Trophoblast cell (in vitro differentiated cells and primary cell): ENCODE results near the gene UBN1.

Experiments used
- DNase-seq, 2 donors: peaks; one replicate each; pipeline ENCODE4 v3.0.0-alpha.2; 2016
- H2AFZ ChIP-seq: 2 replicates; pipeline ENCODE4 v1.6.1; 2013; ENCODE audit warnings: low read length, moderate library complexity, mild to moderate bottlenecking; ENCODE audit not compliant: insufficient read depth, poor library complexity
- H2AK5ac ChIP-seq: 2 replicates; pipeline ENCODE4 v1.6.1; 2013; ENCODE audit warnings: mild to moderate bottlenecking, low read length
- H2BK120ac ChIP-seq: 2 replicates; pipeline ENCODE4 v1.6.1; 2013; ENCODE audit warnings: low read length, mild to moderate bottlenecking, moderate library complexity; ENCODE audit not compliant: insufficient read depth, poor library complexity
- H2BK12ac ChIP-seq: 2 replicates; pipeline ENCODE4 v1.6.1; 2013; ENCODE audit warnings: mild to moderate bottlenecking, low read length, moderate library complexity
- H2BK5ac ChIP-seq: 2 replicates; pipeline ENCODE4 v1.6.1; 2013; ENCODE audit warnings: low read length, low read depth, moderate library complexity, mild to moderate bottlenecking; ENCODE audit not compliant: poor library complexity
- H3K14ac ChIP-seq: 2 replicates; pipeline ENCODE4 v1.6.1; 2013; ENCODE audit warnings: mild to moderate bottlenecking, low read length
- H3K18ac ChIP-seq: 2 replicates; pipeline ENCODE4 v1.6.1; 2013; ENCODE audit warnings: mild to moderate bottlenecking, low read length
- H3K23ac ChIP-seq: 2 replicates; pipeline ENCODE4 v1.6.1; 2013; ENCODE audit warnings: low read length
- H3K27ac ChIP-seq: 2 replicates; pipeline ENCODE4 v1.5.1; 2013; ENCODE audit warnings: low read depth, mild to moderate bottlenecking, inconsistent platforms, low read length, moderate library complexity
- H3K27me3 ChIP-seq: 2 replicates; pipeline ENCODE4 v1.6.1; 2013; ENCODE audit warnings: inconsistent platforms, mild to moderate bottlenecking, low read length, moderate library complexity; ENCODE audit not compliant: insufficient read depth
- H3K36me3 ChIP-seq, 2 experiments: 1 replicate in 1 of 2; 2 replicates in 1 of 2; pipeline ENCODE4 v1.6.1; 2013; ENCODE audit warnings: low read length in 2 of 2, mild to moderate bottlenecking in 2 of 2, moderate library complexity in 1 of 2; ENCODE audit not compliant: insufficient read depth in 2 of 2, control insufficient read depth in 1 of 2
- H3K4ac ChIP-seq: 2 replicates; pipeline ENCODE4 v1.6.1; 2013; ENCODE audit warnings: low read depth, mild to moderate bottlenecking, low read length, moderate library complexity
- H3K4me1 ChIP-seq, 2 experiments: 1 replicate in 1 of 2; 2 replicates in 1 of 2; pipeline ENCODE4 v1.6.1; 2013; ENCODE audit warnings: low read length in 2 of 2, mild to moderate bottlenecking in 2 of 2, moderate library complexity in 1 of 2; ENCODE audit not compliant: insufficient read depth in 2 of 2, control insufficient read depth in 1 of 2
- H3K4me2 ChIP-seq: 2 replicates; pipeline ENCODE4 v1.6.1; 2013; ENCODE audit warnings: inconsistent platforms, mild to moderate bottlenecking, low read length, moderate library complexity
- H3K4me3 ChIP-seq: 2 replicates; pipeline ENCODE4 v1.5.1; 2013; ENCODE audit warnings: mild to moderate bottlenecking, low read depth, low read length, inconsistent platforms
- H3K79me1 ChIP-seq: one replicate; pipeline ENCODE4 v1.6.1; 2013; ENCODE audit warnings: low read length
- H3K79me2 ChIP-seq: 2 replicates; pipeline ENCODE4 v1.6.1; 2013; ENCODE audit warnings: low read length, mild to moderate bottlenecking; ENCODE audit not compliant: control insufficient read depth, insufficient read depth, poor library complexity
- H3K9ac ChIP-seq: 2 replicates; pipeline ENCODE4 v1.6.1; 2013; ENCODE audit warnings: mild to moderate bottlenecking, low read length
- H3K9me3 ChIP-seq: 2 replicates; pipeline ENCODE4 v1.6.1; 2013; ENCODE audit warnings: low read depth, mild to moderate bottlenecking, control low read depth, inconsistent platforms, low read length; ENCODE audit not compliant: insufficient read depth
- H4K12ac ChIP-seq: 2 replicates; pipeline ENCODE4 v1.6.1; 2013; ENCODE audit warnings: low read depth, mild to moderate bottlenecking, low read length, moderate library complexity
- H4K8ac ChIP-seq: 2 replicates; pipeline ENCODE4 v1.6.1; 2013; ENCODE audit warnings: low read depth, mild to moderate bottlenecking, low read length, moderate library complexity
- H4K91ac ChIP-seq: one replicate; pipeline ENCODE4 v1.6.1; 2013; ENCODE audit warnings: low read depth, mild to moderate bottlenecking, low read length, moderate library complexity
- WGBS: extraction: QIAGEN DNeasy Blood & Tissue Kit; methylation state at CpG from one replicate; pipeline ENCODE4 v1.1.7; 2013; ENCODE audit warnings: missing lambda C conversion rate; ENCODE audit not compliant: insufficient read length, insufficient coverage; ENCODE audit errors: extremely low coverage; 5-methylcytosine and 5-hydroxymethylcytosine counted together

UBN1 gene

DNA sequence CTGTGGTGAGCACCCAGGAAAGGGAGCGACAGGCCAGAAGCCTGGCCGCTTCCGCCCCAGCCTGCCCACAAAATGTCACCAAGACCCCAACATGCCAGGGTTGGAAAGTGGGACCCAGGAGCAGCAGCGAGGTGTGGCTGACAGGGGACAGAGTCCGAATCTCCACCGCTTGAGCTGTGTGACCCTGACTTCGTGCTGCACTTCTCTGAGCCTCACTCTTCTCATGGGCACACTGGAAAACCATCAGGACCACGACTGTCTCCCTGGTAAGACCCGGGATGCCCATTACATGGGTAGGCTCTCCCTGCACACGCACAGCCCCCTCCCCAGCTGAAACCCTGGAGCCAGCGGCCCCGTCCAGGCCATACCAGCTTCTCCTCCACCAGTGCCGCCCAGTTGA lies 54.8 kb downstream of the UBN1 start:
- Histone ChIP-seq H2BK12ac (no peak overlapping the region), H4K91ac (no peak overlapping the region), H3K23ac (no peak overlapping the region), H3K9me3 (peaks cover 9% of the 10 kb centered on the region), H2AFZ (no peak overlapping the region), H2AK5ac (no peak overlapping the region), H2BK120ac (no peak overlapping the region), H3K18ac (no peak overlapping the region), H3K79me1 (no peaks in the 10 kb centered on the region), H3K79me2 (no peaks in the 10 kb centered on the region), H3K27ac (no peak overlapping the region), H3K36me3 (peaks cover 7 to 16% of the 10 kb centered on the region in 2 experiments), H3K4me1 (no peaks in the 10 kb centered on the region), H3K4me3 (no peak overlapping the region), H3K4ac (no peak overlapping the region), H4K12ac (no peak overlapping the region), H3K4me2 (no peak overlapping the region), H3K9ac (no peak overlapping the region), H4K8ac (no peak overlapping the region), H2BK5ac (no peak overlapping the region), H3K27me3 (no peaks in the 10 kb centered on the region), H3K14ac (no peak overlapping the region)
- no peak for DNase-seq
- WGBS: no CpG with 5 or more reads among the region's 13 CpGs

DNA sequence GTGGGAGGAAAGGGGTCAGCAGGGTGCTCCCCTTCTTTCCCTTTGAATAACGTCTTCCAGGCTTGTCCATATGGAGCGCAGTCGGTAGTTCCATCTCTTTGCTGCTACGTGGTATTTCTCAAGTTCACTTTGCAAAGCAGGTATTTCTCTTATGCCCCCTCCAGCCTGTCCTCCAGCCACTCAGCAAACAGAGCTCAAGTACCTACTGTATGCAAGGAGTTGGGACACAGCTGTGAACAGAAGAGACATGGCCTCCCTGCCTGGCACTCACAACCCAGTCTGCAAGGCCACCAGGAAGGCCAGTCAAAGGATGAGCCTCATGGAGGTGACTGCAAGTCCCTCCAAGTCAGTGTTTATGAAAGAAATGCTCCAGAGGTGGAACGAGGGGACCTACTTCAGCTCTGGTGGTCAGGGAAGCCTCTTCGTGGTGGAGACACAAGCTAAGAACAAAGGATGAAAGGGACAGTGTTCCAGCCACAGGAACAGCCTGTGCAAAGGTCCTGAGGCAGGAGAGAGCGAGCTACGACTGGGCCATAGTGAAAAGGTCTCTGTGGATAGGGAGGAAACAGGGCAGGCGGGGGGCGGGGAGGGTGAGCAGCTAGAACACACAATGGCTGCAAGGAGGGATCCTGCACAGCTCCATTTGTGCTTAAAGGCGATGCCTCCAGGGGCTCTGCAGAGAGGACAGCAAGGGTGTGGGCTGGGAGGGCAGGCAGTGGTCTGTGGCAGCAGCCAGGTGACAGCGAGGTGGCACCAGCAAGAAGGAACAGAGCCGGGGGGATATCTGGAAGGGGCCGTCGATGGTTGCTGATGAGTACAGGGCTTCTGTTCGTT lies 57.0 kb downstream of the UBN1 start:
- Histone ChIP-seq H2BK12ac (no peak overlapping the region), H3K18ac (no peak overlapping the region), H4K91ac (no peak overlapping the region), H2BK5ac (no peak overlapping the region), H2BK120ac (no peak overlapping the region), H3K4me2 (no peak overlapping the region), H3K4me1 (no peaks in the 10 kb centered on the region), H3K14ac (no peak overlapping the region), H3K4ac (no peak overlapping the region), H4K8ac (no peak overlapping the region), H3K79me1 (no peaks in the 10 kb centered on the region), H3K4me3 (no peak overlapping the region), H3K23ac (no peak overlapping the region), H3K9me3 (peaks cover 4% of the 10 kb centered on the region), H3K36me3 (peaks cover 0 to 3% of the 10 kb centered on the region in 2 experiments), H3K27me3 (no peaks in the 10 kb centered on the region), H4K12ac (no peak overlapping the region), H2AK5ac (no peak overlapping the region), H3K79me2 (no peaks in the 10 kb centered on the region), H3K27ac (no peak overlapping the region), H2AFZ (no peak overlapping the region), H3K9ac (no peak overlapping the region)
- DNase-seq: no peak
- WGBS: no CpG with 5 or more reads among the region's 16 CpGs

DNA sequence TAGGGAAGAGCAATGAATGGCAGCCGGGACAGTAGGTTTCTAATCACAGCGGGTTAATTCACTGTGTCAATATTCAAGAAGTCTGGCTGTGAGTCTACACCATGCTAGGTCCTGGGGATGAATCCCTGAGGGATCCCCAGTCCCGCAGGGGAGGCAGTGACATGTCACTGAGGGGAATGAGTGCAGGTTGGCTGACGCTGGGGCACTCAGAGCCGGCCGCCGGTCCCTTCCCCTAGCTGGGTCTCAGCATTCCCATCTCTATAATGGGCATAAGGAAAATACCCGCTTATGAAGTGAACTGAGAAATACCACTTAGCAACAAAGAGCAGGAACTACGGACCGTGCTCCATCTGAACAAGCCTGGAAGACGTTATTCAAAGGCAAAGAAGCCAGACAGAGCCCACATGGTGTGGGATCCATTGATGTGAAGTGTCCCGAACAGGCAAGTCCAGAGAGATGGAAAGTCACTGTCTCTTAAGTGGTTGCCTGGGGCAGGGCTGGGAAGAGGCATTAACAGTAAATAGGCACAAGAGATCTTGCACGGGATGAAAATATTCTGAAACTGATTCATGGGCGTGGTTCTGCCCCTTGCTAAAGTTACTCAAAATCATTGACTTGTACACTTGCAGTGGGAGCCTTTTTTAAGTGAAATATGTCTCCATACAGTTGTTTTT lies 57.8 kb downstream of the UBN1 start:
- no peak overlapping the region for H2BK120ac ChIP-seq
- no peak overlapping the region for H3K27ac ChIP-seq
- H4K91ac ChIP-seq: no peak overlapping the region
- H3K9ac ChIP-seq: no peak overlapping the region
- no peaks in the 10 kb centered on the region for H3K79me1 ChIP-seq
- H3K79me2 ChIP-seq: no peaks in the 10 kb centered on the region
- H3K23ac ChIP-seq: no peak overlapping the region
- H2AK5ac ChIP-seq: no peak overlapping the region
- no peak overlapping the region for H3K4me3 ChIP-seq
- H3K4me2 ChIP-seq: no peak overlapping the region
- H4K8ac ChIP-seq: no peak overlapping the region
- WGBS: no CpG with 5 or more reads among the region's 14 CpGs
- no peak overlapping the region for H2BK12ac ChIP-seq
- H3K14ac ChIP-seq: no peak overlapping the region
- H2AFZ ChIP-seq: no peak overlapping the region
- H3K4me1 ChIP-seq: no peaks in the 10 kb centered on the region
- no peak overlapping the region for H3K18ac ChIP-seq
- no peak overlapping the region for H4K12ac ChIP-seq
- peaks cover 4% of the 10 kb centered on the region for H3K9me3 ChIP-seq
- no peak overlapping the region for H3K4ac ChIP-seq
- no peaks in the 10 kb centered on the region for H3K27me3 ChIP-seq
- no peak for DNase-seq
- H3K36me3 ChIP-seq: peaks cover 0 to 3% of the 10 kb centered on the region in 2 experiments
- H2BK5ac ChIP-seq: no peak overlapping the region

DNA sequence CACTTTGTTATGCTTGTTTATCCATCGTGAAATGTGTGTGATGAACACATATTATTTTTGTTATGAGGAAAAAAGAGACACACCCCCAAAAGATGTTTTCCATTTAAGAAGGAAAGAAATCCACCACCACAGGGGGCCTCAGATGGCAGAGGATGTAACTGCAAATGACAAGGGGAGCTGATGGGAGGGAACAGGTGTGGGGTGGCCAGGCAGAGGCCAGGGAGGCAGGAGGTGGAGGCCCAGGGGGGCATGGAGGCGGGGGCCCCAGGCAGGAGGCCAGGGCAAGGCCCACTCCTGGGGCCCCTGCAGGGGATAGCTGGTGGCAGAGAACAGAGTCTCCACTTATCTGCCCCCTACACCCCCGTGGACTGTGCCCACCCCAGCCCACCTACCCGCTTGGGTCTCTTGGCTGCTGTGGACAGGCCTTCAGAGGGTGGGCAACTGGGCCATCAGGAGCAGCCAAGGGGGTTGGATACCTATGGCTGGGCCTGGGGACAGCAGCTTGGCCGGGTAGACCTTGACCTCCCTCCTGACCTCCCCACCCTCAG lies 61.6 kb downstream of the UBN1 start:
- Histone ChIP-seq H2BK5ac (no peak overlapping the region), H3K27me3 (no peaks in the 10 kb centered on the region), H3K23ac (no peak overlapping the region), H3K14ac (no peak overlapping the region), H3K79me2 (no peaks in the 10 kb centered on the region), H3K9ac (no peak overlapping the region), H4K12ac (no peak overlapping the region), H4K91ac (no peak overlapping the region), H3K4ac (no peak overlapping the region), H2BK12ac (no peak overlapping the region), H4K8ac (no peak overlapping the region), H2AK5ac (no peak overlapping the region), H2BK120ac (no peak overlapping the region), H3K18ac (no peak overlapping the region), H3K79me1 (no peaks in the 10 kb centered on the region), H3K4me3 (no peak overlapping the region), H3K27ac (no peak overlapping the region), H2AFZ (no peak overlapping the region), H3K4me2 (no peak overlapping the region), H3K36me3 (no peaks in the 10 kb centered on the region), H3K9me3 (peaks cover 4% of the 10 kb centered on the region), H3K4me1 (no peaks in the 10 kb centered on the region)
- no peak for DNase-seq
- no CpG with 5 or more reads among the region's 5 CpGs for WGBS
